NCI-H187 treated with DMSO at 0.1 percent for 48 hours (cell line): ENCODE measurements around the gene WWC2.

Experiments used
- DNase-seq: peaks from one replicate; lab custom pipeline; 2025; lab: John Stamatoyannopoulos, UW

The WWC2 gene

DNA sequence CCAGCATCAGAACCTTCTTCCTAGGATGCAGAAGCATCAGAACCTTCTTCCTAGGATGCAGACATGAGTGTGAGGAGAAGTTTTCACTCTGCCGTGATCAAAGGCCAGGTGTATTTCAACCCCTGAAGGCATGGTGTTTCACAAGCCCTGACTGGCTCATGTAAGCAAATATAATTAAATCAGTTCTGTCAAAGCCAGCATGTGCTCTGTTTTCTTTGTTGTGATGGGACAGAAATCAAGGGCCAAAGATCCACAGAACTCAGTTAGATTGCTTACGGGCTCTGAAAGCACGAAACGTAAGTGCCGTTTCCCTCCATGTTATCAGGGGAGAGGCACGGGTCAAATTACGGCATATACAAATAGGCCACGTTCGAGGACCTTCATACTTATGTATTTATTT lies 255.2 kb downstream of the WWC2 start:
- no peak for DNase-seq

DNA sequence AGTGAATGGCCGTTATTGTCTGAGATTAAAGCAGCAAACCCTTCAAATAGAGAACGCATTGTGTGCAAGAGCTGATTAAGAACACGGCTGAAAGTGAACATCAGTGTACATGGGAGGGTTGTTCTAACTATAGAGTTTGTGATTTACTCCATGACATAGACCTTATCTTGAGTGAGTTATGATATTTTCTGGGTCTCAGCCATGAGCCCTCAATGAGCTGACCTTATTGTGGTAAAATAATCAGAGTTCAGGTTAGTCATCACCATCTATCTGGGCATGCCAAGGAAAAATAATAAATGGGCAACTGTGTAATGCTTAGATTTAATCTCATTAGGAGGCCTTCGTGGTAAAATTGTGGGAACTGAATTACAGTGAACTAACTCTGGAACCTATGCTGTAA lies 256.3 kb downstream of the WWC2 start:
- no peak for DNase-seq

DNA sequence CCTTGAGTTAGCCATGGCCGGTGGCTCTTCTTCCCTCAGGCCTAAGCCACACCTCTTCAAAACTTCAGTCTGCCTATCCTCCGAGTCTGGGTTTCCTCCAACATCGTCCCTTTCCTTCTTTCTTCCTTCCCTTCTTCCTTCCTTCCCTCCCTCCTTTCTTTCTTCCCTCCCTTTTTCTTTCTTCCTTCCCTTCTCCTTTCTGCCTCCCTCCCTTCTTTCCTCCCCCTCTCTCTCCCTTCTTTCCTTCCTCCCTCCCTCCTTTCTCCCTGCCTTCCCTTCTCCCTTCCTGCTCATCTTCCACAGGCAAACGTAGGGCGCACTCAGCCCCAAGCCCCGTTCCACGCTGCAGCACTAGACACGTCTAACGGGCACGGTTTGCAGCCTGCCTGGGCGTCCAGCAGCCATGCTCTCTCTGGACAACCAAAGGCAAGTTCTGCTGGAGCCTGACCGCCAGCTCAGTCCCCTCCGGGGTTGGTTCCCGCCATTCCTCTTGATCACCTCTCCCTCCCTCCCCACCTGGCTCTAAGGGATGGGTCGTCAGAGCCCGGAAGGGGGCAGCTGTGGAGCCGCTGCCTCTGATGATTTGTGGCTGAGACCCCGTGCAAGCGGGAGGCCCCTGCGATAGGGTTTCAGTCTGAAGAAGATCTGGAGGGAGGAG lies 257.2 kb downstream of the WWC2 start:
- DNase-seq: no peak

DNA sequence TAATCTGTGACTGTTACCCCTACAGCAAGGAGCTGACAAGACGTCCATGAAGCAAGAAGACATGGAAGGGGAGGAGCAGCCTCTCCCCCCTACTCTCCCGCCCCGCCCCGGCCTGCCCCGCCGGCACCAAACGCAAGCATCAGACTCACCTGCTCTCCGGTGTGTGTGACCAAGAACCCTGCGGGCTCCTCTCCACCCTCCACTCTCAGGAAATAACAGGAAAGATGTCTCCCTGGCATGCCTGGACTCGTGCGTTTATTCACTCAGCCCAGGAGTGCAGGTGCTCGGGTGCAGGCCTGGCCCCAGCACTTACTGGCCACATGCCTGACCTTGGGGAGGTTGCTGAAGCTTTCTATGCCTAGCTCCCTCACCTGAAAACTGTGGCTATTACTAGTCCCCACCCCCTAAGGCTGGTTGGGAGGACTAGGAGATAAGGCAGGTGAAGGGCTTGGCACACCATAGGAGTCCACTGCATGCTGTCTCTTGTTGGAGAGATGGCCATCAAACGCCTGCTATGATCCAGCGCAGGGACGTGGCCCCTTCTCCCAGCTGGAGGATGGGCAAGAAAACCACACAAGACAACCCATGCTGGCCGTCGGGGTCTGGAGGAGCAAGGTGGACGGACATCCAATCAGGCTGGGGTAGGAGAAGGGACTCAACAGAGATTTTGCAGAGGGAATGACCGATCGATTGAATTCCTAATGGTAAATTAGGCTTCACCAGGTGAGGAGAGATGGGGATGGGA lies 258.0 kb downstream of the WWC2 start:
- no peak for DNase-seq

DNA sequence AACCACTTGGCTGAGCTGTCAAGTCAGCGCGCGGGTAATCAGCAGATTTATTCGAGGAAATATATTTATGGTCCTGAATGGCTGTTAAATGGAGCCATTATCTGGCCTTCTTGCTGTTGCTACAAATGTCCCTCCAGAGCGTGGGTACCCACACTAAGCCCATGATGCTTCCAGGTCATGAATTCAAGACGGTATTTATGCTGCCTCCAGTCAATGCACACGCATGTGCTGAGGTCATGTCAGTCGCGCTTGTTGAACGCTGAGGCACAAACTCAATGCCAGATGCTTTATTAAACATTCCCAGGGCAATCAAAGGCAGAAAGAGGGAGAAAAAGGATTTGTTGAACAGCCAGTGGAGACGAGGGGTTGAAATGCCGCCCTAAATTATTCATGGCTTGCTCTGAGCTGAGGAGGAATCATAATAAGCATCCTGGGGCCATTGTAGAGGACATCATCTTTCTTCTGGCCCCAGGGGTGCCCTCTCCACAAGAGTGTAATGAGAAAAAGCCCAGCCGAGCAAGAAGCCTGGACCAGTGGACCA lies 259.2 kb downstream of the WWC2 start:
- DNase-seq: no peak

DNA sequence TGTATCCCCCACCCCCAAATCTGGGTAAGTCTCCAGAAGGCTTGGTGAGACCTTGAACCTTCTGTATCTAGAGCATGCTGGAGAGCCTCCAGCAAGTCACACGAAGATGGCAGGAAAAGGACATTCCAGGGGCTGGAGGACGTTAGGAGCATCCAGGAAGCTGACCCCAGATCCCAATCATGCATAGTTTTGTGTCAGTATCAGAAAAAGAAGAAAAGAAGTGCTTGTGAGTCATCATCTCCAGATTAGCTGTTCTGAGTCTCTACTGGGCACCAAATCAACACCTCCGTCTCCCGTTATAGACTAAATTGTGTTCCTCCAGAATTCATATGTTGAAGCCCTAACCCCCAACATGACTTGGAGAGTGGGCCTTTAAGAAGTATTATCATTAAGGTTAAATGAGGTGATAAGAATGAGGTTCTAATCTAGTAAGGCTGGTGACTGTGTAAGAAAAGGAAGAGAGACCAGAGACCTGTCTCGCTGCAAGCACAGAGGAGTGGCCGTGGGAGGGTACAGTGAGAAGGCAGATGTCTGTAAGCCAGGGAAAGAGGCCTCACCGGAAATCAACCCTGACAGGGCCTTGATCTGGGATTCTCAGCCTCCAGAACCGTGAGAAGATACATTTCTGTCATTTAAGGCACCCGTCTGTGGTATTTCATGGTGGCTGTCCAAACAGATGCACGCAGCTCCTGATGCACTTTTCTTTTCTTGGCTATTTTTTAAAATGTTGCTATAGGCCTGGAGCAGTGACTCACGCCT lies 261.3 kb downstream of the WWC2 start:
- DNase-seq: no peak

DNA sequence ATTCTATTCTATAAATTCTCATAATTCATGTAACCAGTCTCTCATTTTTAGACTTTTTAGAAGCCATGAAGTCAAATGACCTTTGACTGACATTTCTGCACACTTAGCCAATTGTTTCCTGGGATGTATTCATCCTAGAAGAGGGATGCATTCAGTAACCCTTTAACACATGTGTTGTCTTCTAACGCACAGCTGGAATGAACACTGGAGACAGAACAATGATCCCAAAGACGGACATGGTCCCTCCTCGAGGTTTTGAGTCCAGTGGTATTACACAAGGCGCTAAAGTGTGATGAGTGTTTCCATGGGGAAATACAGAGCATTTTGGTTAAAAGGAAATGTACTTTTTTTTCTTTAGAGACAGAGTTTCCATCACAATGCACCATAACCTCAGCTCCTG lies 263.0 kb downstream of the WWC2 start:
- no peak for DNase-seq

DNA sequence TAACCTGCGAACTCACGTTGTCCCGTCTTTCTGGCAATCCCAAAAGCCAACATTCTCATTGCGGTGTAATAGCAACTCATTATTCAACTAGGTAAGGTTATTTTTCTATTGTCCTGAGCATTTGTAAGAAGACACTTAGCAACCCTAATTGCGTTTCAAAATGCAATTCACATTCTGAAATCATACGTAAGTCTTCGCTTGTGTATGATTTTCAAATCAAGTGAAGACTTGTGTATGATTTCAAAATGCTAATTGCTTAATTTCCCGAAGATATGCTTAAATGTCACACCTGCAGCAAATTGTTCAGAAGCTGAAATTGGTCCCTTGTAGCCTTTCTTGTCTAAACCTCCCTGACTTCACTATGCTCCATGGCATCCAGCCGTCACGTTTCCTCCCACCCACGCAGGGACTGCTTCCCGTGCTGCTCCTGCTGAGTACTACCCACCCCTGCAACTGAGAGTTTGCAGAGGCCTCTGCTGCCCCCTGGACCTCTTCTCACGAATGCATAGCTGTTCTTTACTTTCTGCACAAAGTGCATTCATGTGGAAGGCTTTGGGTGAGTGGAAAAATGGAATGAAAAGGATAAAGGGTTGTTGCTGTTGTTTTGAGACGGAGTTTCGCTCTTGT lies 264.0 kb downstream of the WWC2 start:
- no peak for DNase-seq

DNA sequence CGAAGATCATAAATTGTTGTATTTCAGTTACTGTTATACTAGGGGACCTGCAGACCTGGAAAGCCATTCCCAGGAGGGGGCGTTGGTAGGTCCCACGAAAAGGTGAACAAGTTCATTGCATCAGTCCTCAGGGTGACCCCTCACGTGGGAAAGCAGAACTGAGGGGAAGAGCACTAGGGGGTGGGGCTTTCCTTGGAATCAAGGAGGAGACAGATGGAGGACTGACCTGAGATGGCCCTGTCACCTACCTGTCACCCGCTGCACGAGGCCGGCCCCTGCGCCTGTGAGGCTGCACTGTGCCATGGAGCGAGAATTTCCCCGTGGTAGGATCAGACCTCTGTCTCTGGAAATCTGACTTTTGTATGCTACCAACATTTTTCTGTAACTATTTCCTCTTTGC lies 265.0 kb downstream of the WWC2 start:
- no peak for DNase-seq

DNA sequence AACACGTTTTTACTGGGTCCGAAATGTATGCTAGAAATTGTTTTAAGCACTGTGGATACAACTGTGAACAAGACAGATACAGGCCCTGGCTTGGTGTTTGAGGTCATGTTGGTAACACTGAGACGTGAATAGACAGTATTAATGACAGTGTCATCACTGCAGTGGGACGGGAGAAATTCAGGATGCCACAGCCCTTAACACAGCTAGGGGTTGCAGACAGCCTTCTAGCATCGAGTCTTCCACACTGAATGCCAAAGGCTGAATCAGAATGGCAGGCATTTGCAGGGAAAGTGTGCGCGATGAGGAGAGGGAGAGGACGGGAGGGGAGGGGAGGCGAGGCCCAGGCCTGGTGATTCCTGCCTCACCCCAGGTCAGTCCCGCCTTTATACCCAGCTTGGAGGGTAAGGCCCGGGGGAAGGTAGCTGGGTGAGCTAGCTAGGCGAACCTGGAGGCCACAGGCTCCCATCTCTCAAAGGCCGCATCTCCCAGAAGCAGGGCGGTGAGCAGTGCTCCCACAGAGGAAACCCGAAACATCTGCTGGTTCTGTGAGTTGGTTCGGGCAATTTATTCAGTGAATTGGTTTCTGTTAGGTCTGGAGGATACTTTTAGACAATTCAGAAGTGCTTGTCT lies 267.3 kb downstream of the WWC2 start:
- no peak for DNase-seq

DNA sequence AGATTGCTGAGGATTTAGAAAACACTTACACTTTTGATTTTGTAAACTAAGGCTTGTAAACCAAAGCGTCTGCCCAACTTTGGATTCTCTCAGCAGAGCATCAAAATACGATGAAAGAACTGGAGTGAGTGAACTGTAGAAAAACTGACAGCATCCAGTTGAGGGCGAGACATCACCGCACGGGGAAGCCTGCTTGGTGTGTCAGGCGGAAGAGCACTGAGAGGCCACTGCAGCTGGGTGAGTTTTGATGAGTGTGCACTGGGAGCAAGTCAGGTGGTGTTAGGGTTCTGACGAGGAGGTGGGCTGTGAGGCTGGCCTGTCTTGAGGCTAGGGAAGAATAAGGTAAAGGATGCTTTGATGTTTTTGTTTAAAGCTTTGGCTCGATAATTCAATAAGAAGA lies 270.0 kb downstream of the WWC2 start:
- no peak for DNase-seq
